Measurements from ENCODE around the gene PPP1CA. TPM values are rescaled to one million over a fixed set of nuclear protein-coding genes. Genes with fewer than 3 reads are reported as not detected.
A peak's percentile ranks its signal among the peaks of the same experiment; 100 is the strongest.
"Not testable (repeated sequence)": the region's sequence is repeated elsewhere in the genome, so short reads cannot be mapped to it uniquely, and the experiment has no call there.

The PPP1CA gene
- total RNA-seq, 1 donor from 2014 or later, result 241 TPM

GRCh38 chr11:67435031-67435726 is 33.5 kb upstream of the PPP1CA start:
- peak; percentile 82 for DNase-seq (ENCODE audit: low read depth)

DNA sequence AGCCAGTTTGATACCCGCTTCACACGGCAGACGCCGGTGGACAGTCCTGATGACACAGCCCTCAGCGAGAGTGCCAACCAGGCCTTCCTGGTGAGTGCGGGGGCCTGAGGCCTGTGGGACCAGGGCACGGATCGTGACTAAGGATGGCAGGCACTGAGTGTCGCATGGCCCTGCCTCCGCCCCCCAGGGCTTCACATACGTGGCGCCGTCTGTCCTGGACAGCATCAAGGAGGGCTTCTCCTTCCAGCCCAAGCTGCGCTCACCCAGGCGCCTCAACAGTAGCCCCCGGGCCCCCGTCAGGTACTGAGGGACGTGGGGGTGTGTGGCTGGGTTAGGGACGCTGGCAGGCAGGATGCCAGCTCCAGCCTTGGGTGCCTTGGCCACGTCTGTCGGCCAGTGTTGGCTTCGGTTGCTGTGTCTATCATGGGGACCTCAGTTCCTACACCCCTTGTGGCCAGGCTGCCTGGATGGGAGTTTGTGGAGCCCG is 32.8 kb upstream of the PPP1CA start:
- DNase-seq (ENCODE audit: low read depth), result no peak

DNA sequence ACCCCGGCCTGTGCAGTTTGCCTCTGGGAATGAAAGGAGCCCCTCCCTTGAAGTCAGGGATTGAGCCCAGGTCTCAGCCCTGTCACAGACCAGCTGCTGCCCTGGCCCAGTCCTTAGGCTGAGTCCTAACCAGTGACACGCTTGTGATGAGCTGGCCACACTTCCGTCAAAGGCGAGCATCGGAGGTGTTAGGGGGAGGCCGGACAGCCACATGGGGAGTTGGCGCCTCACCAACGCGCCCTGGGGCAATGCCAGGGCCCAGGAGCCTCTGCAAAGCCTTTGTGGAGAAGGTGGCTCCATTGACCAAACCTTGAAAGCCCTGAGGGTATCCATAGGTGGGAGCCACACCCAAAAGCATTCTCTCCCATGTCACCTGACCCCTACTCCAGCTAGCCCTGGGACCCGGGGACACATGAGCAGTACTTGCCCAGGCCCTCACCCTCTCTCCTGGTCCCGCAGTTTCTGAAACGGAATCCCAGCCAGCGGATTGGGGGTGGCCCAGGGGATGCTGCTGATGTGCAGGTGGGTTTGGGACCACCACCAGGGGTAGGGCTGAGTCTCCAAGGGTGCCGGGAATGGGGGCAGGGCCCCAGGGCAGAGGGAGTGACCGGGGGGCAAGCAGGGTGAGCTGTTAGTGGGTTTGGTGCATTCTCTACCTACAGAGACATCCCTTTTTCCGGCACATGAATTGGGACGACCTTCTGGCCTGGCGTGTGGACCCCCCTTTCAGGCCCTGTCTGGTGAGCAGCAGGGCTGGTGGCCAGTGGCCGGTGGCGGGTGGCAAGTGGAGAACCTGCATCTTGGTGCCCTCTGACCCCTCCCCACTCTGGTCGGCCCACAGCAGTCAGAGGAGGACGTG is 32.1 kb upstream of the PPP1CA start:
- no peak for DNase-seq (ENCODE audit: low read depth)

GRCh38 chr11:67432655-67433349 is 31.1 kb upstream of the PPP1CA start:
- no peak for DNase-seq (ENCODE audit: low read depth)

DNA sequence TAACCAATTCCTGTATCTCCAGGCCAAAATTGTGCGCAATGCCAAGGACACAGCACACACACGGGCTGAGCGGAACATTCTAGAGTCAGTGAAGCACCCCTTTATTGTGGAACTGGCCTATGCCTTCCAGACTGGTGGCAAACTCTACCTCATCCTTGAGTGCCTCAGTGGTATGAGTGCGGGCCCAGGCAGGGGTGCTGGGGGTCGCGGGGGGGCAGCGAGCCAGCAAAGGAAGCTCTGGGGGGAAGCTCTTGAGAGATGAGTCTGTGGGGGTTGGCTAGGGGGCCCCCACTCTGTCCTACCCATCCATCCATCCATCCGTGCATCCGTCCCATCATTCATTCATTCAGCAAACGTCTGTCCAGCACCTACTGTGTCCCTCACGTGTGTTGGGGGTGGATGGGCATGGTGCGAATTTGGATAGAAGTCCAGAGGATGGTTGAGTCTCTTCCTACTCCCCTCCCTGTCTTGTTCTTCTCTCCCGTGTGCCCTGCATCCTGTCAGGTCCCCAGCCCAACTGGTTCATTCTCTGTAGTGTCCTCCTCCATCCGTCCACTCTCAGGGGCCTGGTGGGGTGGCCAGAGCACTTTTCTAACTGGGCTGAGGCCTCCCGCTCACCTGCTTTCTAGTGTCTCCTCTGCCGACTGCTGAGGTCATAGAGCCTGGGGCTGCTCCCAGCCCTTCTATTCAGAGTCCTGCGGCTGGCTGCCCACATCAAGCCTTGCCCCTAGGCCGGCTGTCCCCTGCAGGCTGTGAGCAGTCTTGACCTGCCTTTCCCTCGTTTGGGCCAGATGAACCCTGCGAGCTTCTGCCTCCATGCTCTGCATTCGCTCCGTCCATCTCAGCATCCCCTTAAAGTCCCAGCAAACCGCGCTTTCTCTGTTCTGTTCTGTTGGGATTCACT is 29.9 kb upstream of the PPP1CA start:
- DNase-seq (ENCODE audit: low read depth), result no peak

GRCh38 chr11:67429722-67430121 is 28.1 kb upstream of the PPP1CA start:
- DNase-seq (ENCODE audit: low read depth), result no peak

DNA sequence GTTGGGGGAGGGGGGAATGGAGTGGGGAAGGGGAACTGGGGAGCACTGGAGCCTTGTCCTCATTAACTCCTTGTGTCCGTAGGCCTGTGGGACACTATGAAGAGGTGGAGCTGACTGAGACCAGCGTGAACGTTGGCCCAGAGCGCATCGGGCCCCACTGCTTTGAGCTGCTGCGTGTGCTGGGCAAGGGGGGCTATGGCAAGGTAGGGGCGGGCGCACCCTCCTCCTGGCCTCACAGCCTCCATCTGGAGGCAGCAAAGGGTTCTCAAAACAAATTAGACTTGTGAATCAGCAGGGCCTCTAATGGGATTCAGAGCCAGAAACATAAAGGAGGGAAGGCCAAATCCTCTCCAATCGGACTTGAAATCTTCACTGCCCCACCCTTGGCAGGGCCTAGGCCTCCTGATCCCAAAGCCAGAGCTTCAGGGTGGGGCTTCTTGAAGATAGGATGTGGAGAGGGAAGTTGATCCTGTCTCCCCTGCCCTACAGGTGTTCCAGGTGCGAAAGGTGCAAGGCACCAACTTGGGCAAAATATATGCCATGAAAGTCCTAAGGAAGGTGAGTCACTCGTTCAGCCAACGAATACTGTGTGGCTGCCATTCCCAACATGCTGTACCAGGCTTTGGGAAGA is 27.5 kb upstream of the PPP1CA start:
- DNase-seq (ENCODE audit: low read depth), result no peak

GRCh38 chr11:67428052-67429001 is 26.7 kb upstream of the PPP1CA start, which contains the start of gene RPS6KB2:
Gene RPS6KB2 (plus strand): TSS chr11:67428494. CDS start chr11:67428546, 52 bp downstream.
- DNase-seq (ENCODE audit: low read depth), result peak; percentile 98

DNA sequence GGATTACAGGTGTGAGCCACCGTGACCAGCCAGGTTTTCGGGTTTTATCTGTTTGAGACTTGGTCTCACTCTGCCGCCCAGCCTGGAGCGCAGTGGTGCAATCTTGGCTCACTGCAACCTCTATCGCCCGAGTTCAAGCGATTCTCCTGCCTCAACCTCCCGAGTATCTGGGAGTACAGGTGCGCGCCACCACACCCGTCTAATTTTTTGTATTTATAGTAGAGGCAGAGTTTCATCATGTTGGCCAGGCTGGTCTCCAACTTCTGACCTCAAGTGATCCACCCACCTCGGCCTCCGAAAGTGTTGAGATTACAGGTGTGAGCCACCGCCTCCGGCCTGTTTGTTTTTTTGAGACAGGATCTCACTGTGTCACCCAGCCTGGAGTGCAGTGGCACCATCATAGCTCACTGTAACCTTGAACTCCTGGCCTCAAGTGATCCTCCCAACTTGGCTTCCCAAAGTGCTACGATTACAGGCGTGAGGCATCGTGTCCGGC is 25.8 kb upstream of the PPP1CA start:
- DNase-seq (ENCODE audit: low read depth), result not testable (repeated sequence)

DNA sequence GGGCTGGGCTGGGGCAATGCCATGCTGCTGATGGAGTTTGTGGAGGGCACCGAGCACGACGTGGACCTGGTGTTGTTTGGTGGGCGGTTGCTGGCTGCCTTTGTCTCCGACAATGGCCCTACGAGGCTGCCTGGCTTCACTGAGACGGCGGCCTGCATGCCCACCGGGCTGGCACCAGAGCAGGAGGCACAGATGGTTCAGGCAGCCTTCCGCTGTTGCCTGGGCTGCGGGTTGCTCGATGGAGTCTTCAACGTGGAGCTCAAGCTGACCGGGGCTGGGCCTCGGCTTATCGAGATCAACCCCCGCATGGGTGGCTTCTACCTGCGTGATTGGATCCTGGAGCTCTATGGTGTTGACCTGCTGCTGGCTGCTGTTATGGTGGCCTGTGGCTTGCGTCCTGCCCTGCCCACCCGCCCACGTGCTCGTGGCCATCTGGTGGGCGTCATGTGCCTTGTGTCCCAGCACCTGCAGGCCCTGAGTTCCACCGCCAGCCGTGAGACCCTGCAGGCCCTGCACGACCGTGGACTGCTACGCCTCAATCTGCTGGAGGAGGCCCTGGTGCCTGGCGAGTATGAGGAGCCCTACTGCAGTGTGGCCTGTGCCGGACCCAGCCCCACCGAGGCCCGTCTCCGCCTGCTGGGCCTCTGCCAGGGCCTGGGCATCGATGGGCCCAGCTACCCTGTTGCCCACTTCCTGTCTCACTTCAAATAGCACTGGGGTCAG is 22.4 kb upstream of the PPP1CA start:
- no peak for DNase-seq (ENCODE audit: low read depth)

- no peak for DNase-seq (ENCODE audit: low read depth)
Measured at GRCh38 chr11:67423466-67423865, 21.8 kb upstream of the PPP1CA start.

GRCh38 chr11:67422891-67423290 is 21.2 kb upstream of the PPP1CA start:
- DNase-seq (ENCODE audit: low read depth), result no peak

DNA sequence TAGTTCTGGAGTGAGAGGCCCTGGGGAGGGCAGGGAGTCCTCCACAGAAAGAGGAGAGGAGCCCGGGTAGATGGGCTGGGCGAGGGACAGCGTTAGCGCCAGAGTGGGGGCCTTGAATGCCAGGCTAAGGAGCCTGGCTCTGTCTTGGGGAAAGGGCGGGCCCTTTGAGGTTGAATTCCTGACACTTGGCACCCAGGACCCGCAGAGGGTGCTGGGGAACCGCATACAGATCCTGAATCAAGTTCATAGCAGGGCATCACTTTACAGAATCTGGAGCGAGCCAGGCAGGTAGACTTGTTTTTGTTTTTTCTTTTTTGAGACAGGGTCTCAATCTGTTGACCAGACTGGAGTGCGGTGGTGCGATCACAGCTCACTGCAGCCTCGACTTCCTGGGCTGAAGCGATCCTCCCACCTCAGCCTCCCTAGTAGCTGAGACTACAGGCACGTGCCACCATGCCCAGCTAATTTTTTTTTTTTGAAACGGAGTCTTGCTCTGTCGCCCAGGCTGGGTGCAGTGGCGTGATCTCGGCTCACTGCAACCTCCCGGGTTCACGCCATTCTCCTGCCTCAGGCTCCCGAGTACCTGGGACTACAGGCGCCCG is 19.9 kb upstream of the PPP1CA start:
- DNase-seq (ENCODE audit: low read depth), result no peak

DNA sequence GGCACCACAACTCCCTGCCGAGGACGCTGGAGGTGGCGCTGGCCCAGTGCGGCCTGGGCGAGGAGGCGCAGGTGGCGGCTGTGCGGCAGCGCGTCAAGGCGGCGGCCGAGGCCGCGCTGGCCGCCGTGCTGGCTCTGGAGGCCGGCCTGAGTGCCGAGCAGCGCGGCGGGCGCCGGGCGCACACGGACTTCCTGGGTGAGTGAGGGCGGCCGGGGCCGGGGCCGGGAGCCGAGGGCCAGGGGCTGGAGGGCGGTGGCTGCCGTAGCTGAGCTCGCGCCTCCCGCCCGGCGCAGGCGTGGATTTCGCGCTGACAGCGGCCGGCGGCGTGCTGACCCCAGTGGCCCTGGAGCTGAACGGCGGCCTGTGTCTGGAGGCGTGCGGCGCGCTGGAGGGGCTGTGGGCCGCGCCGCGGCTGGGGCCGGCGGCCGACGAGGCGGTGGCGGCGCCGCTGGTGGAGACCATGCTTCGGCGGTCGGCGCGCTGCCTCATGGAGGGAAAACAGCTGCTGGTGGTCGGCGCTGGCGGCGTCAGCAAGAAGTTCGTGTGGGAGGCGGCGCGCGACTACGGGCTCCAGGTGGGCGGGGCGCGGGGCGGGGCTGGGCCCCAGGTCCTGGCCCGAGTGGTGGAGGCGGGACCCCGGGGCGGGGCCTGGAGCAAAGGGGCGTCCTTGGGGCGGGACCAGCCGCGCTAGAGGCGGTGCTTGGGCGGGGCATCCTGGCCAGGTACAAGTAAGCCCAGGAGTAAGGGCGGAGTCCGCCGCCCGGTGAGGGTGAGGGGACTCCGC is 19.2 kb upstream of the PPP1CA start:
- peak; percentile 94 for DNase-seq (ENCODE audit: low read depth)

GRCh38 chr11:67420147-67420645 is 18.5 kb upstream of the PPP1CA start:
- no peak for DNase-seq (ENCODE audit: low read depth)

DNA sequence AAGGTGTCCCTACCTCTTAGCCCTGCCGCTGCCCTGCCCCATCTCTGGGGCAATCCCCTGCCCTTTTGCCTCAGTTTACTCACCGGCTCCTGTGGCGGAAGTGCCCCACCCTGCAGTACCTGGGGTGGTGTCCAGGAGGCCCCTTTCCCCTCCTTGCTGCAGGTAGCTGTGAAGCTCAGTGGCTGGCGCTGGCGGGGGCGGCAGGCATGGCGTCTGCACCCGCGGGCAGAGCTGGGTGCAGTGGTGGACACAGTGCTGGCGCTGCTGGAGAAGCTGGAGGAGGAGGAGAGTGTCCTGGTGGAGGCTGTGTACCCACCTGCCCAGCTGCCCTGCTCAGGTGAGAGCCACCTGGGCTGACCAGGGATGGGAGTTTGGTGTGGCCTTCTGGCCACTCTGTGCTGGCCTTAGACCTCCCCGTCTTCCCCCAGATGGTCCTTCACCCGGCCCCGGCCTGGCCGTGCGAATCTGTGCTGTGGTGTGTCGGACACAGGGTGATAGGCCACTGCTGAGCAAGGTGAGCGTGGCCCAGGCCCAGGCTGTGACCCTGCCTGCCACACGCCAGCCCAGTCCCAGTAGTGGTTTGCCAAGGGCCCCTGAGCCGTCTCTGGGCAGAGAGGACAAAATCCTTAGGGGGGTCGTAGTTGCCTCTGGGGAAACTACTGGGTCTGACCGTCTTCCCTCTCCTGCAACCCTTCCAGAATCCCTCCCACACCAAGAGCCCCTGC is 17.8 kb upstream of the PPP1CA start:
- no peak for DNase-seq (ENCODE audit: low read depth)

Data from myocyte (in vitro differentiated cells).